ENCODE data around the gene GLRA1.
A peak's percentile ranks its signal among the peaks of the same experiment; 100 is the strongest.
"Not testable (repeated sequence)": the region's sequence is repeated elsewhere in the genome, so short reads cannot be mapped to it uniquely, and the experiment has no call there.

Gene GLRA1

GRCh38 chr5:151825445-151825844, 99.2 kb downstream of the GLRA1 start:
- no peak overlapping the region for H3K27ac ChIP-seq
- no peak for DNase-seq (ENCODE audit: low read depth, low spot score)

GRCh38 chr5:151822141-151822540, 102.5 kb downstream of the GLRA1 start:
- no peak overlapping the region for H3K27ac ChIP-seq
- DNase-seq (ENCODE audit: low read depth, low spot score): no peak

DNA sequence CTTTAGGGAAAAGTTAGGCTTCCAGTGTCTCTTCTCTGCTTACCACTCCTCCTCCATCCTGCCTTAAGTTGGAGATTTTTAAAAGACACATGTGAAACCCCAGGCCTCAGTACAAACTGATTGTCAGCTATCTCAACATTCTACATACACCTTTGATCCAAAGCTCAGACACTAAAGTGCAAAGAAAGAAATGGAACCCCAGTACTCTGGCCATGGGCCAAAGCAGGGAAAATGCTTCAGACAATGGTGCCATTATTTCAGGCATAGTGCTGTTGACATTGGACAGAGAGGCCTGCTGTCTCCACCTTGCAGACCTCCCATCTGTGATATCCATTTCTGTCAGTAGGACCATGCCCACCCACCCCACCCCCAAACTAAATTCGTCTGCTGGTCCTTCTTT, 103.7 kb downstream of the GLRA1 start:
- H3K27ac ChIP-seq: no peak overlapping the region
- no peak for DNase-seq (ENCODE audit: low read depth, low spot score)

DNA sequence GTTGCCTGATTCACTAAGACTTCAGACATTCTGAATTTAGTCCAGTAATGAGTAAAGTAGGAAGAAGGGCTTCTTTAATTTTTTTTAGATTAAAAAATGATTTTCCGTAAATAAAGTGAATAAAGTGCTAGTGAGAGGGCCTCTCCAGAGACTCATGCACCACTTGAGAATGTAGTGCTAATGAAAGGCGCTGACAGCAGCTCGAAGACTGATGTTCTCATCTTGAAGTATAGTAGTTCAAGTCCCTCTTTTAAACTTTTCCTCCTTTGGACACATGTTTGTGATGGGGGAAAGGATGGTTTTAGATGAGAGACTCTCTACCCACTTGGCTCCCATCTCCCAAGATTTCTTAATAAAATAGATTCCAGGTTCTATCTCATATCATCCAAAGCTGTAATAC, 104.4 kb downstream of the GLRA1 start:
- no peak overlapping the region for H3K27ac ChIP-seq
- DNase-seq (ENCODE audit: low read depth, low spot score): no peak

- H3K27ac ChIP-seq: no peak overlapping the region
- no peak for DNase-seq (ENCODE audit: low read depth, low spot score)
These were observed 104.8 kb downstream of the GLRA1 start for GRCh38 chr5:151819830-151820229.

DNA sequence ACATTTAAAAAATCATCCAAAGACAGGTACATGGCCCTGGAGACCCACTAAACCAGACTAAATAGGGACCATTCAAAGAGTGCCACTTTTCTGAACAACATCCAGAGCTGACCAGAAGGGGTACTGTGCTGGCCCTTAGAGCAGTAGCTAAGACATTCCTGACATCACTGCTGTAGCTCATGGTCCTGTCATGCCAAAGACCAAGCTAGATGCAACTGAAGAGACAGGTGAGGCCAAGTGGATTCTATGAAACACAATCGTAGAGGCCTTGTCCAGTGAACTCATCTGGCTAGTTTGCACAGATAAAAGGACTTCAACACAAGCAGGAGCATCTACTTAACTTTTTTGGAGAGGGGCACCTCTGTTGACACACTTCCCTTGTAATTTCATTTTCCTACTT, 109.6 kb downstream of the GLRA1 start:
- DNase-seq (ENCODE audit: low read depth, low spot score): no peak
- H3K27ac ChIP-seq: no peak overlapping the region

DNA sequence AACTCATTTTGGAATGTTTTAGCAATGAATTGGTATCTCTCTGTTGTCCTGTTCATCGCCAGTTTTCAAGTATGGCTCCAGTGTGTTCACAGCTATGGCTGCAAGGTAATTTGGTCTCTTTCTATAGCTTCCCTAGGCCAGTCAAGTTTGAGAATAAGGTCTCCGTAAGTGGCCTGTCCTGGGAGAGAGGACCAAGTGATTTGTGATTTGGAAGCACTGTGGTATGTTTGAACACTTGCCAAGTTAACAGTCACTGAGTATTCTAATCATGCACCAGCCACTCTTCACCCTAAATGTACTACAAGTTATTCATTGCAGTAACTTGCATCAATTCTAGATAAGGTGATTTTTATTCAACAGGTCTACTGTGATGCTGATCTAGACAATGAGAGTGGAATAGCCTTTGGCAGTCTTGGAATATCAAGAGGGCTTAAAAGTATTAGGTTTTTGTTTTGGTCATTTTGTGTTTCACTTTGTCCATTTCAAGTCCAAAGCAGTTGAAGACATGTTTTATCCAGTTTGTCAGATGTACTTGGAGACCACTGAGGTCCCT, 111.8 kb downstream of the GLRA1 start:
- no peak overlapping the region for H3K27ac ChIP-seq
- no peak for DNase-seq (ENCODE audit: low read depth, low spot score)

DNA sequence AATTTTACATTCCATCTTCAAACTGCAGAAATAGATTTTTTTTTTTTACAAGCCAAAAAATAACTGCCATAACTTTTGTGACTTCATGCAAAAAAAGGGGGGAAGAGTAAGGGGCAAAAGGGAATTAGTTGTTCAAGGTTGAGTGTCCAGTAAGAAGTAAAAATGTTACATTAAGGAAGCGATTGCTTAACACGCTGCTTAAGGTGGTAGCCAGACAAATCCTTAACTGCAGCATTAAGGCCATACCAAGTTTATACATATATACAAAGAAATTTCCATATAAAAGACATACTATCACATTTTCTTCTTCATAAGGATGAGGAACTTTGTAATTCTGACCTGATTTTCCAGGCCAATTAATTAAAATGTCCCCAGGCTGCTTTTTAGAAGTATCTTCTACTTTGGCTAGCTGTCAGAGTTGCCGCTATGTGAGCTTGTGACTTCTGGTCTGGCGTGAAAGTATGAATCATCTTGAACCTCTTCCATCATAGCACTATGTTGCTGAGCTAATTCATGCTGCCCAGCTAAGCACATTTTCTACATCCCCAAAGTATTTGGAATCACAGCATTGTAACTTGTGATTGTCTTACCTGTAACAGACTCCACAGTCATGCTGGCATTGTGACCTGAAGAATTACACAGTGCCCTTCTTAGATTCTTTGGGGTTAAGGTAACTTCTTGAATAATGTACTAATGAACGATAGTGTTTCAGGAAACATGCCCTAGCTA, 112.9 kb downstream of the GLRA1 start:
- peak overlapping the region; percentile 34 for H3K27ac ChIP-seq
- no peak for DNase-seq (ENCODE audit: low read depth, low spot score)

GRCh38 chr5:151810897-151811296, 113.8 kb downstream of the GLRA1 start:
- H3K27ac ChIP-seq: peak overlapping the region; percentile 34
- no peak for DNase-seq (ENCODE audit: low read depth, low spot score)

GRCh38 chr5:151810449-151810848, 114.2 kb downstream of the GLRA1 start:
- H3K27ac ChIP-seq: peak overlapping the region; percentile 34
- DNase-seq (ENCODE audit: low read depth, low spot score): no peak

DNA sequence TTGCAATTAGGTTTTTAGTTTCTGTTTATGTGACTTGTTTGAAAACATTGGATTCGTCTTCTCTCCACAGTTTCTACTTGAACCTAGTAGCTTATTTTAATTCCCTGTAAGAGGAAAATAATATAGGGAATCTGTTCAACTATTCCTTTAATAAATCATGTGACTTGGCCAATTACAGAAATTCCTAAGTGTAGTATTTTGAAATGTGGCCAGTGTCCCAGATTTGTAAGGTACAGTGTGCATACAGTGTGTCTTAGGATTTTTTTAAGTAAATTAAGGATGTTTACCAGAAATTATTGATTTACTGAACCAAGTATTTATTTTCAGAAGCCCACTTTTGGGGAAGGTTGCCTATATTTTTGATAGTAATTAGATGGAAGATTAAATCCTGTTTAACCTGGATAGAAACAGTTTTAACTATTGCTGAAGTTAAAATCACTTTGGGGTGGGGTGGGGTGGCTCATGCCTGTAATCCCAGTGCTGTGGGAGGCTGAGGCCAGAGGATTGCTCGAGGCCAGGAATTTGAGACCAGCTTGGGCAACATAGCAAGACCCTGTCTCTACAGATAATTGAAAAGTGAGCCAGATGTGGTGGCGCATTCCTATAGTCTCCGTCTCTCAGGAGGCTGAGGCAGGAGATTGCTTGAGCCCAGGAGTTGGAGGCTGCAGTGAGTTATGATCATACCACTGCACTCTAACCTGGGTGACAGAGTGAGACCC, 116.0 kb downstream of the GLRA1 start:
- DNase-seq (ENCODE audit: low read depth, low spot score): no peak
- no peak overlapping the region for H3K27ac ChIP-seq

GRCh38 chr5:151805414-151806223, 119.0 kb downstream of the GLRA1 start:
- no peak overlapping the region for H3K27ac ChIP-seq
- no peak for DNase-seq (ENCODE audit: low read depth, low spot score)

DNA sequence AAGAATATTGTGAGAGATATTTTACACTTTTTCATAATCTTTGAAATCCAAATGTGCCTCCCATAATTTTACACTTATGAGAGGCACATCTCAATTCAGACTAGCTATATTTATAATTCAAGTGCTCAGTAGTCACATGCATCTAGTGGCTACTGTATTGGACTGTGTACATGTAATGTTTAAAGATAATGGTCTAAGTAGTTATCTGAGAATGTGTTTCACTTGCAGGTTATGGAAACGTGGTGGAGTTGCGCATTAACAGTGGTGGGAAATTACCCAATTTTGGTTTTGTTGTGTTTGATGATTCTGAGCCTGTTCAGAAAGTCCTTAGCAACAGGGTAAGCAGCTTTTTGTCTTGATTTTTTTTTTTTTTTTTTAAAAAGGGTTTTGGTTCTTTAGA, 124.1 kb downstream of the GLRA1 start:
- H3K27ac ChIP-seq: no peak overlapping the region
- no peak for DNase-seq (ENCODE audit: low read depth, low spot score)

DNA sequence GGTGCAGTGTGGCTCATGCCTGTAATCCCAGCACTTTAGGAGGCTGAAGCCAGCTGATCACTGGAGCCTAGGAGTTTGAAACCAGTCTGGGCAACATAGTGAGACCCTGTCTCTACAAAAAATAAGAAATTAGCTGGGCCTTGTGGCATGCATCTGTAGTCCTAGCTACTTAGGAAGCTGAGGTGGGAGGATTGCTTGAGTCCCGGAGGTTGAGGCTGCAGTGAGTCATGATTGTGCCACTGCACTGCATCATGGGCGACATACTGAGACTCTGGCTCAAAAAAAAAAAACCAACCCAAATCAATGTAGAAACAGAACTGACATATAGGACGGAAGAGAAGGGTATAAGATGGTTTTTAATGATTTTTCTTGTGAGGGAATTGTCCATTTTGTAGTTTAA, 125.2 kb downstream of the GLRA1 start:
- no peak for DNase-seq (ENCODE audit: low read depth, low spot score)

DNA sequence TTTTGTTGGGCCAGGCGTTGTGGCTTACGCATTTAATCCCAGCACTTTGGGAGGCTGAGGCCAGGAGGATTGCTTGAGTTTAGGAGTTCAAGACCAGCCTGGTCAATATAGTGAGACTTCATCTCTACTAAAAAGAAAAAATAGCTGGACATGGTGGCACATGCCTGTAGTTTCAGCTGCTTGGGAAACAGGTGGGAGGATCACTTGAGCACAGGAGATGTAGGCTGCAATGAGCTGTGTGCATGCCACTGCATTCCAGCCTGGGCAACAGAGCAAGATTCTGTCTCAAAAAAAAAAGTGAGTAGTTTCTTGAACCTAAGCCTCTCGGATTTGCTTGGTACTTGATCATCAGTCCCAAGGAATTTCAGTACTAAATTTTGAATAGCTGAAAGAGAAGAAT, 126.0 kb downstream of the GLRA1 start:
- H3K27ac ChIP-seq: no peak overlapping the region
- DNase-seq (ENCODE audit: low read depth, low spot score): no peak

More for the DNA sequence above, 125.2 kb downstream of the GLRA1 start:
- no peak overlapping the region for H3K27ac ChIP-seq

DNA sequence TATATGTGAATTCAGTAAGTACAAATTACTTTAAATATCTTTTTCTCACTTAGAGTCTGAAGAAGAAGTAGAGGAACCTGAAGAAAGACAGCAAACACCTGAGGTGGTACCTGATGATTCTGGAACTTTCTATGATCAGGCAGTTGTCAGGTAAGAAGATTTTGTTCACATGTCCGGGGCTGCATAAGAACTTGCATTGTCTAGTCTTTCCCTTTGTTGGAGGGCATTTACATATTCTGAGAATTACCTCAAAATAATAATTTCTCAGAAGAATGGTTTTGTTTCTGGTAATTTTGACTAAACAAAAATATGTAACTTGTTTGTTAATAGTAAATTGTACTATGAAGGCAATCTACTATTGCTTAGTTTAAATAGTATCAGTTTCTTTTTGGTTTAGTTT, 129.2 kb downstream of the GLRA1 start:
- no peak overlapping the region for H3K27ac ChIP-seq
- DNase-seq (ENCODE audit: low read depth, low spot score): no peak

- no peak for DNase-seq (ENCODE audit: low read depth, low spot score)
- no peak overlapping the region for H3K27ac ChIP-seq
These were observed 131.3 kb downstream of the GLRA1 start for GRCh38 chr5:151793358-151793757.

GRCh38 chr5:151787817-151788216, 136.8 kb downstream of the GLRA1 start:
- DNase-seq (ENCODE audit: low read depth, low spot score): no peak
- no peak overlapping the region for H3K27ac ChIP-seq

DNA sequence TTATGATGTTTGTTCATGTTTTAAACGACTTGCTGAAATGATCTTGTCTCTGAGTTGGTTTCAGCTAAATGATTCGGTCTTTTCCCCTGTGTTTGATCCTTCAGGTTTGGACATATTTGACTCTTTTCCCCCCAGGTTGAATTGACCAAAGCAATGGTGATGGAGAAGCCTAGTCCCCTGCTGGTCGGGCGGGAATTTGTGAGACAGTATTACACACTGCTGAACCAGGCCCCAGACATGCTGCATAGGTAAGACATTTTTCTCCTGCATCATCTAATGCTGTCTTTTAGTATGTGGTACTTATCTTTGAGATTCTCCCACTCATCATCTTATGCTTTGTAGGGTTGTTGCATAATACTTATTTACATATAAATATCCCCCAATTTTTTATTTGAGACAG, 138.2 kb downstream of the GLRA1 start:
- no peak overlapping the region for H3K27ac ChIP-seq
- no peak for DNase-seq (ENCODE audit: low read depth, low spot score)

DNA sequence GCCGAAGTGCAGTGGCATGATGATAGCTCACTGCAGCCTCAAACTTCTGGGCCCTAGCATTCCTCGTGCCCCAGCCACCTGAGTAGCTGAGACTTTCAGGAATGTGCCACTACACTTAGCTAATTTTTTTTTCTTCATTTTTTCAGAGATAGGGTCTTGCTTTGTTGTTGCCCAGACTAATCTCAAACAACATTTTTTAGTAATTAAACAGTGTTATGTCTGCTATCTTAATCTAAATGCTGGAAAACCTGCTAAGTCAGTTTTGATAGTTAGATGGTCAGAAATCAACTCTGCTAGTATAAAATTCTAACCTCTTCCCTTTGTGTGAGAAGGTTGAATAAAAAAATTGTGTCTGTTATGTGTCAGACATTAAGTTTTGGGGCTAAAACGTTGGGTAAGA, 140.5 kb downstream of the GLRA1 start:
- no peak for DNase-seq (ENCODE audit: low read depth, low spot score)
- no peak overlapping the region for H3K27ac ChIP-seq

- DNase-seq (ENCODE audit: low read depth, low spot score); H3K27ac ChIP-seq: not testable (repeated sequence)
These were observed 141.0 kb downstream of the GLRA1 start for GRCh38 chr5:151783664-151784063.

All from epithelial cell of prostate (primary cell).